Suprapubic skin (tissue), 4 donors: ENCODE measurements around the gene PVALB. TPM values are rescaled to one million over a fixed set of nuclear protein-coding genes. Genes with fewer than 3 reads are reported as not detected.

Experiments
- DNase-seq, 2 donors: peaks; one replicate each; pipeline ENCODE4 v3.0.0-alpha.2; 2019; ENCODE audit warnings: low spot score in 2 of 2
- H3K27ac ChIP-seq: fragments of 200-600 bp; sonication (generic); one replicate; pipeline ENCODE4 v1.5.1; 2019
- H3K27me3 ChIP-seq: fragments of 200-600 bp; sonication (generic); one replicate; pipeline ENCODE4 v1.5.1; 2019
- H3K36me3 ChIP-seq: fragments of 200-600 bp; sonication (generic); one replicate; pipeline ENCODE4 v1.5.1; 2019
- H3K4me1 ChIP-seq: fragments of 200-600 bp; sonication (generic); one replicate; pipeline ENCODE4 v1.5.1; 2019
- H3K4me3 ChIP-seq: fragments of 200-600 bp; sonication (generic); one replicate; pipeline ENCODE4 v1.5.1; 2019; ENCODE audit warnings: mild to moderate bottlenecking
- H3K9me3 ChIP-seq: fragments of 200-600 bp; sonication (generic); one replicate; pipeline ENCODE4 v1.5.1; 2019
- EP300 ChIP-seq: sonication (generic); formaldehyde crosslinking; IDR thresholded peaks from one replicate; pipeline ENCODE4 v1.6.1; 2017; ENCODE audit warnings: antibody characterized with exemption
- POLR2A ChIP-seq, 2 donors: fragments of 450-650 bp; IDR thresholded peaks; one replicate each; pipeline ENCODE4 v1.6.1; 2017; ENCODE audit warnings: antibody characterized with exemption in 2 of 2, mild to moderate bottlenecking in 2 of 2, moderate library complexity in 2 of 2
- POLR2AphosphoS5 ChIP-seq, 3 donors: sonication (generic); formaldehyde crosslinking; IDR thresholded peaks; one replicate each; pipeline ENCODE4 v1.6.1; 2017; ENCODE audit warnings: antibody characterized with exemption in 3 of 3
- WGBS: methylation state at CpG from one replicate; pipeline ENCODE4 v1.1.5; 2018; 5-methylcytosine and 5-hydroxymethylcytosine counted together
- total RNA-seq, 4 donors: library from RNA; depleted of rRNA; stranded (reverse); fragments of >200 nt; gene quantifications; one replicate each; pipeline ENCODE4 v1.1.0, GENCODE V29; 2016
- TF ChIP-seq, protein P1 (sequence below), 2 donors: fragments of 200-600 bp in 1 of 2; fragments of 450-650 bp in 1 of 2; sonication (generic) in 1 of 2; IDR thresholded peaks; one replicate each; pipeline ENCODE4 v1.5.1; 2016 to 2019; ENCODE audit warnings: antibody characterized with exemption in 2 of 2, mild to moderate bottlenecking in 1 of 2, moderate library complexity in 1 of 2

PVALB gene
- total RNA-seq, 4 donors from 2014 or later = not detected

- 0% methylated on average over 19 of the region's 43 CpGs for WGBS
- H3K4me3 ChIP-seq = peak within 1 kb of the TSS; percentile 79
- peak; percentile 98 to 99 for DNase-seq
- peaks cover 16% of the 10 kb centered on the region for H3K4me1 ChIP-seq
- H3K9me3 ChIP-seq = no peaks in the 10 kb centered on the region
- no peaks in the 10 kb centered on the region for H3K36me3 ChIP-seq
- peak within 1 kb of the TSS; percentile 65 for H3K27ac ChIP-seq
- no peak for TF ChIP-seq EP300
- peak in 1 of 3 donors; percentile 30 for TF ChIP-seq POLR2AphosphoS5 (IDR thresholded peaks at IDR 0.05)
- no peaks in the 10 kb centered on the region for H3K27me3 ChIP-seq
These were observed 40.7 kb downstream of the PVALB start, which contains the start of gene IFT27 for GRCh38 chr22:36775964-36776669. TSS of gene IFT27 (minus strand) at chr22:36776119. CDS start at chr22:36775707, 412 bp downstream.

DNA sequence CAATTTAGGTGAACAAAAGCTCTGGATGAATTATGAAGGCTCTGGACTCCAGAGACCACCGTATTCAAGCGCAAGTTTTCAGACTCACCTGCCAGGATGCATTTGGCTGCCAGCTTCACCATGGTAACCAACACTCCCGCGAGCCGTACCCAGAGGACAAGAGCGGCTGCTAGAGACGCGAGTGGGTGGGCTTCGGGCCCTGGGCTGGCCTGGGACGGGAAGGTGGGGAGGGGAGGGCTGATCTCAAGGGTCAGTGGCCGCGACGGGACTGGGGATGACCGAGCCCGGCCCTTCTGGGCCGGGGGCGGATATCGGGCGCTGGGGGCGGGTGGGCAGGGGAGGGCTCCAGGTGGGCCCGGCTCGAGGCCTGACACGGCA is 41.3 kb downstream of the PVALB start:
- Histone ChIP-seq H3K9me3 (no peaks in the 10 kb centered on the region), H3K36me3 (no peaks in the 10 kb centered on the region), H3K4me1 (peaks cover 16% of the 10 kb centered on the region), H3K27me3 (no peaks in the 10 kb centered on the region), H3K27ac (peak overlapping the region; percentile 65), H3K4me3 (peak overlapping the region; percentile 79)
- TF ChIP-seq POLR2A (IDR thresholded peaks at IDR 0.05) (no peak), POLR2AphosphoS5 (IDR thresholded peaks at IDR 0.05) (no peak)
- TF ChIP-seq, protein P1, sequence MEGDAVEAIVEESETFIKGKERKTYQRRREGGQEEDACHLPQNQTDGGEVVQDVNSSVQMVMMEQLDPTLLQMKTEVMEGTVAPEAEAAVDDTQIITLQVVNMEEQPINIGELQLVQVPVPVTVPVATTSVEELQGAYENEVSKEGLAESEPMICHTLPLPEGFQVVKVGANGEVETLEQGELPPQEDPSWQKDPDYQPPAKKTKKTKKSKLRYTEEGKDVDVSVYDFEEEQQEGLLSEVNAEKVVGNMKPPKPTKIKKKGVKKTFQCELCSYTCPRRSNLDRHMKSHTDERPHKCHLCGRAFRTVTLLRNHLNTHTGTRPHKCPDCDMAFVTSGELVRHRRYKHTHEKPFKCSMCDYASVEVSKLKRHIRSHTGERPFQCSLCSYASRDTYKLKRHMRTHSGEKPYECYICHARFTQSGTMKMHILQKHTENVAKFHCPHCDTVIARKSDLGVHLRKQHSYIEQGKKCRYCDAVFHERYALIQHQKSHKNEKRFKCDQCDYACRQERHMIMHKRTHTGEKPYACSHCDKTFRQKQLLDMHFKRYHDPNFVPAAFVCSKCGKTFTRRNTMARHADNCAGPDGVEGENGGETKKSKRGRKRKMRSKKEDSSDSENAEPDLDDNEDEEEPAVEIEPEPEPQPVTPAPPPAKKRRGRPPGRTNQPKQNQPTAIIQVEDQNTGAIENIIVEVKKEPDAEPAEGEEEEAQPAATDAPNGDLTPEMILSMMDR (IDR thresholded peaks at IDR 0.05) = no peak
- WGBS = 0% methylated on average over 6 of the region's 23 CpGs
- DNase-seq = peak; percentile 79 to 85

- DNase-seq = no peak
These were observed 42.9 kb downstream of the PVALB start for GRCh38 chr22:36773935-36774334.

GRCh38 chr22:36772451-36772850 is 44.4 kb downstream of the PVALB start:
- no peaks in the 10 kb centered on the region for H3K27me3 ChIP-seq
- WGBS = 86% methylated on average over 8 of the region's 8 CpGs
- H3K27ac ChIP-seq = no peak overlapping the region
- peak in 1 of 2 donors; percentile 27 for DNase-seq
- TF ChIP-seq POLR2AphosphoS5 (IDR thresholded peaks at IDR 0.05) (no peak), POLR2A (IDR thresholded peaks at IDR 0.05) (no peak), EP300 (no peak)
- TF ChIP-seq, protein P1 (IDR thresholded peaks at IDR 0.05) = no peak
- no peaks in the 10 kb centered on the region for H3K36me3 ChIP-seq
- H3K4me3 ChIP-seq = no peak overlapping the region
- no peaks in the 10 kb centered on the region for H3K9me3 ChIP-seq
- H3K4me1 ChIP-seq = peaks cover 16% of the 10 kb centered on the region

More at GRCh38 chr22:36773935-36774334, 42.9 kb downstream of the PVALB start:
- Histone ChIP-seq H3K4me3 (no peak overlapping the region), H3K9me3 (no peaks in the 10 kb centered on the region), H3K36me3 (no peaks in the 10 kb centered on the region), H3K4me1 (peaks cover 16% of the 10 kb centered on the region), H3K27ac (no peak overlapping the region), H3K27me3 (no peaks in the 10 kb centered on the region)
- 75% methylated on average over 3 of the region's 3 CpGs for WGBS
- TF ChIP-seq POLR2A (IDR thresholded peaks at IDR 0.05) (no peak), POLR2AphosphoS5 (IDR thresholded peaks at IDR 0.05) (no peak), EP300 (no peak)
- TF ChIP-seq, protein P1 (IDR thresholded peaks at IDR 0.05) = peak in 1 of 2 donors; percentile 39

- Histone ChIP-seq H3K36me3 (peaks cover 2% of the 10 kb centered on the region), H3K4me1 (peaks cover 13% of the 10 kb centered on the region), H3K4me3 (no peak overlapping the region), H3K9me3 (no peaks in the 10 kb centered on the region), H3K27ac (no peak overlapping the region), H3K27me3 (no peaks in the 10 kb centered on the region)
- DNase-seq = peak in 1 of 2 donors; percentile 44
- 94% methylated on average over 13 of the region's 13 CpGs for WGBS
- TF ChIP-seq POLR2AphosphoS5 (IDR thresholded peaks at IDR 0.05) (no peak), POLR2A (IDR thresholded peaks at IDR 0.05) (no peak), EP300 (no peak)
These were observed 45.3 kb downstream of the PVALB start for GRCh38 chr22:36771356-36772063.
